ENCODE data around the gene PCDH1. TPM values are rescaled to one million over a fixed set of nuclear protein-coding genes. Genes with fewer than 3 reads are reported as not detected.

PCDH1 gene
- total RNA-seq, 1 donor: 1.4 TPM

DNA sequence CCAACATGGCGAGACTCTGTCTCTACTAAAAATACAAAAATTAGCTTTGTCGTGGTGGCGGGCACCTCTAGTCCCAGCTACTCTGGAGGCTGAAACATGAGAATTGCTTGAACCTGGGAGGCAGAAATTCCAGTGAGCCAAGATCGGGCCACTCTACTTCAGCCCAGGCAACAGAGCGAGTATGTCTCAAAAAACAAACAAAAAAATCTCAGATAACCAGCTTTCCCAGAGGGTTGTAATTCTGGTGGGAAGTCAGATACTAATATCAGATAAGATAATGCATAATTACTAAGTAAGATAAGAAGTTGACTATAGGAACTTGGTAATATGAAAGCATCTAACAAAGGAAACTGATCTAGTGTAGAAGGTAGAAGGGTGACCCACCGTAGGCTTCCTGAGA lies 60.6 kb downstream of the PCDH1 start:
- Histone ChIP-seq H3K36me3 (ENCODE audit: insufficient read depth, low read length) (no peaks in the 10 kb centered on the region), H3K4me2 (ENCODE audit: insufficient read depth, low read length) (no peak overlapping the region), H3K27me3 (ENCODE audit: insufficient read depth, low read length) (peaks cover 8% of the 10 kb centered on the region), H3K9me3 (ENCODE audit: low read depth, low read length) (no peaks in the 10 kb centered on the region), H3K79me2 (ENCODE audit: insufficient read depth, low read length) (no peaks in the 10 kb centered on the region), H2AFZ (ENCODE audit: low read length) (no peak overlapping the region), H3K4me1 (ENCODE audit: insufficient read depth, low read length) (no peaks in the 10 kb centered on the region), H3K27ac (ENCODE audit: low read depth, low read length) (no peak overlapping the region), H3K4me3 (ENCODE audit: insufficient read depth, low read length) (no peak overlapping the region), H4K20me1 (ENCODE audit: insufficient read depth, low read length) (no peaks in the 10 kb centered on the region)
- TF ChIP-seq, protein P1, sequence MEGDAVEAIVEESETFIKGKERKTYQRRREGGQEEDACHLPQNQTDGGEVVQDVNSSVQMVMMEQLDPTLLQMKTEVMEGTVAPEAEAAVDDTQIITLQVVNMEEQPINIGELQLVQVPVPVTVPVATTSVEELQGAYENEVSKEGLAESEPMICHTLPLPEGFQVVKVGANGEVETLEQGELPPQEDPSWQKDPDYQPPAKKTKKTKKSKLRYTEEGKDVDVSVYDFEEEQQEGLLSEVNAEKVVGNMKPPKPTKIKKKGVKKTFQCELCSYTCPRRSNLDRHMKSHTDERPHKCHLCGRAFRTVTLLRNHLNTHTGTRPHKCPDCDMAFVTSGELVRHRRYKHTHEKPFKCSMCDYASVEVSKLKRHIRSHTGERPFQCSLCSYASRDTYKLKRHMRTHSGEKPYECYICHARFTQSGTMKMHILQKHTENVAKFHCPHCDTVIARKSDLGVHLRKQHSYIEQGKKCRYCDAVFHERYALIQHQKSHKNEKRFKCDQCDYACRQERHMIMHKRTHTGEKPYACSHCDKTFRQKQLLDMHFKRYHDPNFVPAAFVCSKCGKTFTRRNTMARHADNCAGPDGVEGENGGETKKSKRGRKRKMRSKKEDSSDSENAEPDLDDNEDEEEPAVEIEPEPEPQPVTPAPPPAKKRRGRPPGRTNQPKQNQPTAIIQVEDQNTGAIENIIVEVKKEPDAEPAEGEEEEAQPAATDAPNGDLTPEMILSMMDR (IDR thresholded peaks at IDR 0.05; ENCODE audit: extremely low read depth, low read depth, low read length): no peak
- peak; percentile 48 for DNase-seq (ENCODE audit: insufficient read length, low spot score, missing footprints)

DNA sequence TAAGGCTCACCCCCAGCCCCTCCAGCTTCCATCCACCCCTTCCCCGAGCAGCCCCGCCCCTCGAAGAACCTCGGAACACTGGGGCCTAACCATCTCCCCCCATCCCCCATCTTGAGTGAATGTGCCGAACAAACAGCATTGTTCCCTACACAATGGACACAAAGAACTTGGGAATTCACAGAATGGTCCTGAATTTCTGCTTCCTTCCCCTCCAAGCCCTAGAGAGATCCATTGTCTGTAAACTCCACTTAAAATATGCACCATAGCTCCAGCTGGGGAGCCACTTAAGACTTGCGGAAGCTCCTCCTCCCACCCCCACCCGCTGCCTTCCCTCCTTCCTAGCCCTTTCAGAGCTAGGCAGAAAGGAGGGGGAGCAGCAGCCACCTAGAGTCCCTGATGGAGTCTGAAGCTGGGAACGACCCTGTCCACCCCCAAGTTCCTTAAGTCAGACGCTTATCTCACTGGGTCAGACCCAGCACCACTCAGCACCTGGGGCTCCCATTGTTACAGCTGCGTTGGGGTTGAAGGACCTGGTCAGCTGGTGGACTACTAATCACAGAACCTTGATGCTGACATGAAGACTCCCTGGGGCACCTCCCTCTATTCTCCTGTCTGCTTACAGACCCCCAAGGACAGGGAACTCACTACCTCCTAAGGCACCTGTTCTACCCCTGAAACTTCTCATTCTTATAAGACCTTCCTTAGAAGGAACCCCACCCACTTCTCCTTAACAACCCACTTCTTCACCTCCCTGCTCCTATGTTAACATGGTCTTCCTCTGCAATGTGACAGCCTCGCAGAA lies 61.4 kb downstream of the PCDH1 start:
- DNase-seq (ENCODE audit: insufficient read length, low spot score, missing footprints): peak; percentile 58
- H3K36me3 ChIP-seq (ENCODE audit: insufficient read depth, low read length): no peaks in the 10 kb centered on the region
- no peak overlapping the region for H3K27ac ChIP-seq (ENCODE audit: low read depth, low read length)
- TF ChIP-seq, protein P1 (IDR thresholded peaks at IDR 0.05; ENCODE audit: extremely low read depth, low read depth, low read length): no peak
- no peak overlapping the region for H3K4me2 ChIP-seq (ENCODE audit: insufficient read depth, low read length)
- H2AFZ ChIP-seq (ENCODE audit: low read length): no peak overlapping the region
- no peaks in the 10 kb centered on the region for H4K20me1 ChIP-seq (ENCODE audit: insufficient read depth, low read length)
- no peaks in the 10 kb centered on the region for H3K9me3 ChIP-seq (ENCODE audit: low read depth, low read length)
- peaks cover 16% of the 10 kb centered on the region for H3K27me3 ChIP-seq (ENCODE audit: insufficient read depth, low read length)
- no peaks in the 10 kb centered on the region for H3K79me2 ChIP-seq (ENCODE audit: insufficient read depth, low read length)
- H3K4me3 ChIP-seq (ENCODE audit: insufficient read depth, low read length): no peak overlapping the region
- H3K4me1 ChIP-seq (ENCODE audit: insufficient read depth, low read length): no peaks in the 10 kb centered on the region

DNA sequence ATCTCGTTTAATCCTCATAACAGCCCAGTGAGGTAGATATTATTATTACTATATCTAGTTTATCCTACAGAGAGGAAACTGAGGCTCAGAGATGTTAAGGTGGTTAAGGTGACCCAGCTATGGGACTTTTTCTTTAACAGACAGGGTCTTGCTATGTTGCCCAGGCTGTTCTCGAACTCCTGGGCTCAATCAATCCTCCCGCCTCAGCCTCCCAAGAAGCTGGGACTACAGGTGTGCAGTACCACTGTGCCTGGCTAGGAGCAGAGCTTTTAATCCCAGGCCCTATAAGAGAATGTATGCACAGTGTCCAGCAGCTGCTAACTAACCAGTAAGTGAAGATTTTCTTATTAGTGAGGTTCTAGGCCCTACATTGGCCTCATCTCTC lies 62.4 kb downstream of the PCDH1 start:
- Histone ChIP-seq H3K4me1 (ENCODE audit: insufficient read depth, low read length) (no peaks in the 10 kb centered on the region), H3K27ac (ENCODE audit: low read depth, low read length) (no peak overlapping the region), H4K20me1 (ENCODE audit: insufficient read depth, low read length) (no peaks in the 10 kb centered on the region), H3K4me2 (ENCODE audit: insufficient read depth, low read length) (no peak overlapping the region), H3K27me3 (ENCODE audit: insufficient read depth, low read length) (peaks cover 24% of the 10 kb centered on the region), H3K9me3 (ENCODE audit: low read depth, low read length) (no peaks in the 10 kb centered on the region), H3K36me3 (ENCODE audit: insufficient read depth, low read length) (no peaks in the 10 kb centered on the region), H3K79me2 (ENCODE audit: insufficient read depth, low read length) (no peaks in the 10 kb centered on the region), H3K4me3 (ENCODE audit: insufficient read depth, low read length) (no peak overlapping the region), H2AFZ (ENCODE audit: low read length) (no peak overlapping the region)
- TF ChIP-seq, protein P1 (IDR thresholded peaks at IDR 0.05; ENCODE audit: extremely low read depth, low read depth, low read length): no peak
- DNase-seq (ENCODE audit: insufficient read length, low spot score, missing footprints): peak; percentile 0

DNA sequence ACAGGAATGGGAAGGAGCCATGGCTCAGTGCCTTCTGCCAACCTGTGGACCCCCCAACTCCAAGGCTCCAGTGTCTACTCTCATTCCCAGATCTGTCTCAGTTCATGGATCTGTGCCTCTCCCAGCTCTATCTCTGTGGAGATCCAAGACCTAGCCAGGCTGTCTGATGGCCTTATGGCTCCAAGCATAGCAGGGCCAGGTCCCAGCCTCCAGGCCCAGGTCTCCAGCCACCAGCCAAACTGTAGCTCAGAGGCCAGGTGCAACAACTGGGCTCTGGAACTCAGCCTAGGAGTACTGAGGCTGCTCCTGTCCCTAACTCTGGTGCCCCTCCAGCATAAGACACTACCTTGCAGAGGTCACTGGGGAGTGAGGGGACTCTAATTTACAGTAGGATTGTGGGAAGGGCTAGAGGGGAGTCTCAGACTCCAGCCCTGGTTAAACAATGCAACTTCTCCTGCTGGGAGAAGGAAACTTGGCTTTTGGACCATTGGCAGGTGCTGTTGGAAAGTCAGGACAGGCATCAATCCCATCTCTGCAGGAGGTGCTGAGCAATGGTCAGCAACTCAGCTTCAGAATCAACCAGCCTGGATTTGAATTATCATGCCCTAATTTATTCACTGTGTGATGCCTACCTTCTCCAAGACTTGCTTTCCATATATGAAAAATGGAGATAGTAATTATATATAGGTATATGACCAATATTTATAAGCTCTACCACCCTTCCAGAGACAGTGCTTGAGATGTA lies 63.0 kb downstream of the PCDH1 start:
- DNase-seq (ENCODE audit: insufficient read length, low spot score, missing footprints): peak; percentile 62
- H3K4me1 ChIP-seq (ENCODE audit: insufficient read depth, low read length): no peaks in the 10 kb centered on the region
- TF ChIP-seq, protein P1 (IDR thresholded peaks at IDR 0.05; ENCODE audit: extremely low read depth, low read depth, low read length): no peak
- no peaks in the 10 kb centered on the region for H3K36me3 ChIP-seq (ENCODE audit: insufficient read depth, low read length)
- H3K4me2 ChIP-seq (ENCODE audit: insufficient read depth, low read length): no peak overlapping the region
- peaks cover 29% of the 10 kb centered on the region for H3K27me3 ChIP-seq (ENCODE audit: insufficient read depth, low read length)
- no peaks in the 10 kb centered on the region for H4K20me1 ChIP-seq (ENCODE audit: insufficient read depth, low read length)
- no peak overlapping the region for H3K27ac ChIP-seq (ENCODE audit: low read depth, low read length)
- no peak overlapping the region for H3K4me3 ChIP-seq (ENCODE audit: insufficient read depth, low read length)
- no peaks in the 10 kb centered on the region for H3K79me2 ChIP-seq (ENCODE audit: insufficient read depth, low read length)
- H3K9me3 ChIP-seq (ENCODE audit: low read depth, low read length): no peaks in the 10 kb centered on the region
- no peak overlapping the region for H2AFZ ChIP-seq (ENCODE audit: low read length)

All from osteoblast (primary cell).